ENCODE results near the gene NUP188.

Gene NUP188, protein sequence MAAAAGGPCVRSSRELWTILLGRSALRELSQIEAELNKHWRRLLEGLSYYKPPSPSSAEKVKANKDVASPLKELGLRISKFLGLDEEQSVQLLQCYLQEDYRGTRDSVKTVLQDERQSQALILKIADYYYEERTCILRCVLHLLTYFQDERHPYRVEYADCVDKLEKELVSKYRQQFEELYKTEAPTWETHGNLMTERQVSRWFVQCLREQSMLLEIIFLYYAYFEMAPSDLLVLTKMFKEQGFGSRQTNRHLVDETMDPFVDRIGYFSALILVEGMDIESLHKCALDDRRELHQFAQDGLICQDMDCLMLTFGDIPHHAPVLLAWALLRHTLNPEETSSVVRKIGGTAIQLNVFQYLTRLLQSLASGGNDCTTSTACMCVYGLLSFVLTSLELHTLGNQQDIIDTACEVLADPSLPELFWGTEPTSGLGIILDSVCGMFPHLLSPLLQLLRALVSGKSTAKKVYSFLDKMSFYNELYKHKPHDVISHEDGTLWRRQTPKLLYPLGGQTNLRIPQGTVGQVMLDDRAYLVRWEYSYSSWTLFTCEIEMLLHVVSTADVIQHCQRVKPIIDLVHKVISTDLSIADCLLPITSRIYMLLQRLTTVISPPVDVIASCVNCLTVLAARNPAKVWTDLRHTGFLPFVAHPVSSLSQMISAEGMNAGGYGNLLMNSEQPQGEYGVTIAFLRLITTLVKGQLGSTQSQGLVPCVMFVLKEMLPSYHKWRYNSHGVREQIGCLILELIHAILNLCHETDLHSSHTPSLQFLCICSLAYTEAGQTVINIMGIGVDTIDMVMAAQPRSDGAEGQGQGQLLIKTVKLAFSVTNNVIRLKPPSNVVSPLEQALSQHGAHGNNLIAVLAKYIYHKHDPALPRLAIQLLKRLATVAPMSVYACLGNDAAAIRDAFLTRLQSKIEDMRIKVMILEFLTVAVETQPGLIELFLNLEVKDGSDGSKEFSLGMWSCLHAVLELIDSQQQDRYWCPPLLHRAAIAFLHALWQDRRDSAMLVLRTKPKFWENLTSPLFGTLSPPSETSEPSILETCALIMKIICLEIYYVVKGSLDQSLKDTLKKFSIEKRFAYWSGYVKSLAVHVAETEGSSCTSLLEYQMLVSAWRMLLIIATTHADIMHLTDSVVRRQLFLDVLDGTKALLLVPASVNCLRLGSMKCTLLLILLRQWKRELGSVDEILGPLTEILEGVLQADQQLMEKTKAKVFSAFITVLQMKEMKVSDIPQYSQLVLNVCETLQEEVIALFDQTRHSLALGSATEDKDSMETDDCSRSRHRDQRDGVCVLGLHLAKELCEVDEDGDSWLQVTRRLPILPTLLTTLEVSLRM (N-terminal part only)

DNA sequence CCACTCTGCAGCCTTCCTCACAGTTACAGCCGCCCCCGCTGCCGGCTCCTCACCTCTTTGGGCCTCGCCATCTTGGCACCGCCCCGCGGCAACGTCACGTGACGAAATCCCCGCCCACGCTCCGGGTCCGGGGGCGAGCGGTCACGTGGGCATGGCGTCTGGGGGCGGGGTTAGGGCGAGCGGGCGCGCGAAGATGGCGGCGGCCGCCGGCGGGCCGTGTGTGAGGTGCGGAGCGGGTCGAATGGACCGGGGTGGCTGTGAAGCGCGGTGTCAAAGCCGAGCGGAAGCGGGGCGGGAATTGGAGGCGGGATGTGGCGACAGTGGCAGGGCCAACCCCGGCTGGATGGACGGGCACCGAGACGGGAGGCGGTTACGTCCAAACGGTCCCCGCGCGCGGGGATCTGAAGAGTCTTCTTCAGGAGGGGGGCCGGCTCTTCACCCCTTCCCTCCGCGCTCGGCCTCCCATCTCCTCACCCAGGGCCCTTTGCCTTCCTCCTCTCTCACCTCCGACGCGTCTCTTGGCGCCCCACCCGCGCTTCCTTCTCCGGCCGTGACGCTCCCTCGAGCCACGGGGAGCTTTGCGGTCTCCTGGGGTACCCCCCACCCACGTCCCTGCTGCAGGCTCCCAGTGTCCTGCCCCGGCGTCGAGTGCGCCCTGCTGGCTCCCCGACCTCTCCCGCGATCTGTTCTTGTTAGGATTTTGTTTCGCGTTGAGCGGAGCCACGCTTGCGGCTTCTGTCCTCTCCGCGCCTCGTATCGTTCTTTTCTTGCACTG, at the start of gene NUP188, which contains the start of gene DOLK:
Gene NUP188 (plus strand): TSS at position 173 of the 775 bp plus-strand sequence. CDS start 21 bp downstream, at position 194.
Gene DOLK (minus strand): TSS at position 77 of the 775 bp plus-strand sequence. CDS start 300 bp downstream, outside the sequence.
- peak; percentile 94 to 99 for DNase-seq (ENCODE audit: low read depth in 2 of 2)

DNA sequence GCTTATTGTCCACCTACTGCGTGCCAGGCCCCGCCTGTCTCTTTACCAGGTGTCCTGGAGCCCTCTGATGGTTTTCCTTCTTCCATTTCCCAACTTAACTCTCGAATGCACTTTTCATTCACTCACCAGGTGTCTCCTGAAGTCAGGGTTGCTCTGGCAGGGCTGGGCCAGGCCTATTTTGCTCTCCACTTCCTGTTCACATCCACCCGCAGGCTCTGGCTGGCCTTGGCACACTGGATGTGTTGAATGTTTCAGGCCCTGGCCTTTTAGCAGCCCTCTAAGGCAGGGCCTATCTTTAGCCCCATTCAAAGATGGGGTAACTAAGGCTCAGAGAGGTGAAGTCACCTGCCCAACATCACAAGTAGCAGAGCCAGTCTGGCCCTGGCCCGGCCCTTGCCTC, 49.1 kb upstream of the NUP188 start:
- no peak for DNase-seq (ENCODE audit: low read depth in 2 of 2)

DNA sequence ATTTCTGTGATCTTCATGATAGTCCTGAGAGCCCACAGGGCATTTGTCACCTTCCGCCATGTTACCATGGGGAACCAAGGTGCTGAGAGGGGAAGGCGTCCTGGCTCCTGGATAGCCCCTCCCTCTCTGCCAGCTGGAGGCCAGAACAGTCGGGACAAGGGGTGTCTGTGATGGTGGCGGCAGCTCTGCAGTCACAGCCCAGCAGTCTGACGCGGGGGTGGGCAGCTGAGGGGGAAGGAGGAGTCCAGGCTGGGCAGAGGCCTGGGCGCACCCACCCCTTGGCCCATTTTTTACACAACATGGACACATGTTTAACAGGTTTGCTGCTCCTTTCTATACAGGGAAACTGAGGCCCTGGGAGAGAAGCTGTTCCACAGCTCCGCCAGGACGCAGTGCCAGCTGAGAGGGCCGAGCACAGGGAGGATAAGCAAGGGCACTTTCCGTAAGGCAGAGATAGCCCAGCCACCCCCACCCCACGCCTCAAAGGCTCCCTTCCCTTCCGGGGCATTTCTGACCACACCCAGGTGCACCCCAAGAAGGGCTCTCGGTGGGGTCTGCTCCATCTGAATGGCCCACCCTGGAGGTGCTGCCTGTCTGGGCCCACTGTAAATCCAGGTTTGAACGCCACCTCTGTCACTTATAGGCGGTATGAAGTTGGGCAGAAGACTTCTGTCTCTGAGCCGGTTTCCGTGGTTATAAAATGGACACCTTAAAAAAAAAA, 48.5 kb upstream of the NUP188 start:
- DNase-seq (ENCODE audit: low read depth in 2 of 2): no peak

DNA sequence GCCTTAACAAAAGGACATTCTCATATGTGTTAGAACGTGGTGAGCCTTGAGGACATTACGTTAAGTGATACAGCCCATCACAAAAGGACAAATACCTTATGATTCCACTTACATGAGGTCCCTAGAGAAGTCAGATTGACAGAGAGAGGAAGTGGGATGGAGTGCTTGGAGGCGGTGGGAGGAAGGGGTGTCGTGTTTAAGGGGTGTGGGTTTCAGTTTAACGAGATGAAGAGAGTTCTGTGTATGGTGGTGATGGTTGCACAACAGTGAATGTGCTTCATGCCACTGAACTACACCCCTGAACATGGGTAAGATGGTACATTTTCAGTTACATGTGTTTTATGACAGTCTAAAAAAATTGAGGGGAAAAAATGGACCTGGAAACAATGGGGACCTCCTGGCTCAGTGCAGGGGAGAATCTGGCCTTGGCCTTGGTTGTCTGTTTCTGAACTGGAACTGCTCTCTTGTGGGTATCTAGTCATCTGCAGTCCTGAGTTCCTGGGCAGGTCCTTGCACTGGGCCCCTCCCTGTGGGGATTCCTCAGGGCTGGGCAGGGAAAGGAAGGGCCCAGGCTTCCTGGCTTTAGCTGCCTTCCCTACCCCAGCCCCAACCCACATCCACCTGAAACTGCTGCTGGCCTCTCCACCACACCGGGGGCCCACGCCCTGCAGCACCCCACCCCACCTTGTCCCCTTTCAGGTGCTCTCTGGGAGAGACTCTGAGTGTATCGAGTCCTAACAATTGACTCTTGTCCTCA, 47.8 kb upstream of the NUP188 start:
- no peak for DNase-seq (ENCODE audit: low read depth in 2 of 2)

DNA sequence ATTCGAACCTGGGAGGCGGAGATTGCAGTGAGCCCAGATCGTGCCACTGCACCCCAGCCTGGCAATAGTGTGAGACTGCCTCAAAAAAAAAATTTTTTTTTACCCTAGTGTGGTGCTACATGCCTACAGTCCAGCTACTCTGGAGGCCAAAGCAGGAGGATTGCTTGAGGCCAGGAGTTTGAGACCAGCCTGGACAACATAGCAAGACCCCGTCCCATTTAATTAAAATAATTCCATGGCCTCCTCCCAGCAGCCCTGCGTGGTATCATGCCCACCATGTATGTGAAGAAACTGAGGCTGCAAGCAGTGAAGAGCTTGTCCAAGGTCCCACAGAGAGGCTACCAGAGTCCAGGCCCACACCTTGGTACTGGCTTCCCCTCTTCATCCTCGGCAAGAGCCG, 46.1 kb upstream of the NUP188 start:
- no peak for DNase-seq (ENCODE audit: low read depth in 2 of 2)

- no peak for DNase-seq (ENCODE audit: low read depth in 2 of 2)
These were observed 45.7 kb upstream of the NUP188 start for GRCh38 chr9:128901822-128902221.

GRCh38 chr9:128902351-128903078, 45.0 kb upstream of the NUP188 start:
- peak; percentile 60 to 75 for DNase-seq (ENCODE audit: low read depth in 2 of 2)

DNA sequence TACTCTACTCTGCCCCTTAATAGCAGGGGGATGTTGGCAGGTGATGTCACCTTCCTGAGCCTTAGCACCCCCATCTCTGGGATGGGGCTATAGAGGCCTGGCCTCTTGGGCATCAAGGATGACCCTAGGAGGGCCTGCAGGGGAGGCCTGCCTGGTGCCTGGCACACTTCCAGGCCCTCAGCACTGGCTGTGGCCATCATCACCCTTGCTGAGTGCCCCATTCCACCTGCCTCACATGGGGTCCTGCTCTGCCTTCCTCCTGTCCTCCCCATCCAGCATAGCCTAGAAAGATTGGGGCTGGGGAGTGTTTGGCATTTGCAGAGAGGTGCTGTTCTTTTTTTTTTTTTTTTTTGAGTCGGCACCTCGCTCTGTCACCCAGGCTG, 44.4 kb upstream of the NUP188 start:
- no peak for DNase-seq (ENCODE audit: low read depth in 2 of 2)

DNA sequence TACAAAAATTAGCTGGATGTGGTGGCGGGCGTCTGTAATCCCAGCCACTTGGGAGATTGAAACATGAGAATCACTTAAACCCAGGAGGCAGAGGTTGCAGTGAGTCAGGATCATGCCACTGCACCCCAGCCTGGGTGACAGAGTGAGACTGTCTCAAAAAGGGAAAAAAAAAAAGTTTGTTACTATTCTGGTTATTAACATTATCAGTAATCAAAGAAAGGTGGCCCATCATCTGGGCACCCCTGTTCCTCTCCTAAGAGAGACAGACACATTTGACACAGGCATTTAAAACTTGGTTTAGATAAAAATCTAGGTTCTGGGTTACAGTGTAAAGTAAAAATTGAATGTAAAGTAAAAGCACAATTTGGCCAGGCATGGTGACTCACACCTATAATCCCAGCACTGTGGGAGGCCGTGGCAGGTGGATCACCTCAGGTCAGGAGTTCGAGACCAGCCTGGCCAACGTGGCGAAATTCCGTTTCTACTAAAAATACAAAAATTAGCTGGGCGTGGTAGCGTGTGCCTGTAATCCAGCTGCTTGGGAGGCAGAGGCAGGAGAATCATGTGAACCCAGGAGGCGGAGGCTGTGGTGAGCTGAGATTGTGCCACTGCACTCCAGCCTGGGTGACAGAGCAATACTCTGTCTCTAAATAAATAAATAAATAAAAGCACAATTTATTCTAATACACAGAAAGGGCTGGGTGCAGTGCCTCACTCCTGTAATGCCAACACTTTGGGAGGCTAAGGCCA, 43.5 kb upstream of the NUP188 start:
- DNase-seq (ENCODE audit: low read depth in 2 of 2): no peak

GRCh38 chr9:128905964-128906363, 41.5 kb upstream of the NUP188 start:
- no peak for DNase-seq (ENCODE audit: low read depth in 2 of 2)

DNA sequence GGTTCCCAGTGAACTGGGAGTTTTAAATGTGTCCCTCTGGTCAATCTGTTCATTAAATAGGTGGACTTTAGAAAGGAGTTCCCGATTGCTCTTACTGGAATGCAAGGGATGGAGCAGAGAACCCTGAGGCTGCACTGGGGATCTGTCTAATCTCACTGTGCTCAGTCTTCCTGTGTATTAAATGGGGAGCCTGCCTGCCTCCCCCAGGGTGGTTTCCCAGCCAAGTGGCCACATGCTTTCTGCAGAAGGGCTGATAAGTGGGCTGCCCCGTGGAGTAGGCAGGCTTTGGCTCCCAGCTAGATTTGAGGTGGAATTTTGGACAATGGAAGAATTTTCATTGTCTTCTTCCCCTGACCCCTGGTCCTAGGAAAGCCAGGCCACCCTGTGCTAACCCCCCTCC, 40.8 kb upstream of the NUP188 start:
- DNase-seq (ENCODE audit: low read depth in 2 of 2): no peak

GRCh38 chr9:128908372-128908771, 39.1 kb upstream of the NUP188 start:
- DNase-seq (ENCODE audit: low read depth in 2 of 2): no peak

DNA sequence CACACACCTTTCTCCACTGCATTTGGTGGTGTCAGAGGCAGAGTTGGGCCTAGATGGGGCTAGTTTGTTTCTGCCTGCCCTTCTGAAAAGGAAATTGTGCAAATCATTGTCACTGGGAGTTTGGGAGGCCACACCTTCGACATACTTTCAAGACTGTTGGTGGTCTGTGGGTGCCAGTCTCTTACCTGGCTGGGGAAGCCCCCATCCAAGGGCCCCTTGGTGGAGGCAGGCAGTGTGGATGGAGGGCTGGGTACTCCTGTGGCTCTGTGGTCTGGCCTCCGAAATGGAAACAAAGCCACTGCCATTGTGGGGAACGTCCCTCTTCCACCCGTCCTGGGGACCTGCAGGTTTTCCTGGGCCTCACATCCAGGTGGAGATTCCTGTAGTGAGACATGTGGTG, 37.6 kb upstream of the NUP188 start:
- no peak for DNase-seq (ENCODE audit: low read depth in 2 of 2)

- no peak for DNase-seq (ENCODE audit: low read depth in 2 of 2)
These were observed 36.6 kb upstream of the NUP188 start for GRCh38 chr9:128910906-128911305.

- DNase-seq (ENCODE audit: low read depth in 2 of 2): no peak
These were observed 35.9 kb upstream of the NUP188 start for GRCh38 chr9:128911529-128912035.

- no peak for DNase-seq (ENCODE audit: low read depth in 2 of 2)
These were observed 35.1 kb upstream of the NUP188 start for GRCh38 chr9:128912270-128912853.
